Prostate gland (tissue), 2 donors: ENCODE results near the gene AMT.

ENCODE experiments used
- CTCF ChIP-seq, 4 experiments: fragments of 200-600 bp in 2 of 4; fragments of 450-650 bp in 2 of 4; sonication (generic) in 2 of 4; IDR thresholded peaks; 1 replicate in 3 of 4; 2 replicates in 1 of 4; pipeline ENCODE4 v1.5.1; 2016 to 2019; ENCODE audit warnings: antibody characterized with exemption in 4 of 4, mild to moderate bottlenecking in 2 of 4, moderate library complexity in 2 of 4
- POLR2A ChIP-seq: fragments of 450-650 bp; IDR thresholded peaks from one replicate; pipeline ENCODE4 v1.6.1; 2016; ENCODE audit warnings: antibody characterized with exemption, mild to moderate bottlenecking

- TF ChIP-seq CTCF (IDR thresholded peaks at IDR 0.05): no peak
- no peak for TF ChIP-seq POLR2A
Observed at GRCh38 chr3:49469037-49469935, 47.0 kb upstream of the AMT start.
